Measurements from ENCODE around the gene ZFHX2. TPM values are rescaled to one million over a fixed set of nuclear protein-coding genes. Genes with fewer than 3 reads are reported as not detected.
A peak's percentile ranks its signal among the peaks of the same experiment; 100 is the strongest.

Gene ZFHX2
- total and polyA plus RNA-seq, 5 donors: 0.31 to 1.0 (median 0.79) TPM

GRCh38 chr14:23525611-23526010, 26.0 kb downstream of the ZFHX2 start:
- intact Hi-C loops (cut with DNase I): no loop called here
- WGBS: 85% methylated on average over 8 of the region's 8 CpGs
- Histone ChIP-seq H3K9me3 (ENCODE audit: control insufficient read depth, low read length) (no peaks in the 10 kb centered on the region), H3K27me3 (ENCODE audit: control insufficient read depth, insufficient read depth) (no peaks in the 10 kb centered on the region), H3K4me3 (ENCODE audit: low read length) (no peak overlapping the region), H3K4me1 (ENCODE audit: control insufficient read depth, insufficient read depth, low read length) (no peaks in the 10 kb centered on the region), H3K27ac (ENCODE audit: low read length) (no peak overlapping the region)
- DNase-seq: no peak
- no peak for ATAC-seq

GRCh38 chr14:23524954-23525353, 26.6 kb downstream of the ZFHX2 start:
- H3K9me3 ChIP-seq (ENCODE audit: control insufficient read depth, low read length): no peaks in the 10 kb centered on the region
- no peak overlapping the region for H3K27ac ChIP-seq (ENCODE audit: low read length)
- DNase-seq (no peak), ATAC-seq (no peak)
- H3K4me1 ChIP-seq (ENCODE audit: control insufficient read depth, insufficient read depth, low read length): no peaks in the 10 kb centered on the region
- no peaks in the 10 kb centered on the region for H3K27me3 ChIP-seq (ENCODE audit: control insufficient read depth, insufficient read depth)
- intact Hi-C loops (cut with DNase I): no loop called here
- 92% methylated on average over 14 of the region's 14 CpGs for WGBS
- no peak overlapping the region for H3K4me3 ChIP-seq (ENCODE audit: low read length)

- H3K27me3 ChIP-seq (ENCODE audit: control insufficient read depth, insufficient read depth): no peaks in the 10 kb centered on the region
- DNase-seq (no peak), ATAC-seq (no peak)
- H3K9me3 ChIP-seq (ENCODE audit: control insufficient read depth, low read length): no peaks in the 10 kb centered on the region
- no peak overlapping the region for H3K4me3 ChIP-seq (ENCODE audit: low read length)
- intact Hi-C loops (cut with DNase I): no loop called here
- H3K4me1 ChIP-seq (ENCODE audit: control insufficient read depth, insufficient read depth, low read length): no peaks in the 10 kb centered on the region
- no peak overlapping the region for H3K27ac ChIP-seq (ENCODE audit: low read length)
- 92% methylated on average over 16 of the region's 16 CpGs for WGBS
These were observed 28.1 kb downstream of the ZFHX2 start for GRCh38 chr14:23523229-23524016.

- Histone ChIP-seq H3K9me3 (ENCODE audit: control insufficient read depth, low read length) (no peaks in the 10 kb centered on the region), H3K27me3 (ENCODE audit: control insufficient read depth, insufficient read depth) (no peaks in the 10 kb centered on the region), H3K27ac (ENCODE audit: low read length) (no peak overlapping the region), H3K4me1 (ENCODE audit: control insufficient read depth, insufficient read depth, low read length) (no peaks in the 10 kb centered on the region), H3K4me3 (ENCODE audit: low read length) (no peak overlapping the region)
- 89% methylated on average over 9 of the region's 9 CpGs for whole genome bisulfite sequencing
- intact Hi-C loops (cut with DNase I): no loop called here
- no peak for DNase-seq
- ATAC-seq: no peak
These were observed 28.8 kb downstream of the ZFHX2 start for GRCh38 chr14:23522643-23523198.

GRCh38 chr14:23521785-23522640, 29.6 kb downstream of the ZFHX2 start:
- ATAC-seq: no peak
- no peak overlapping the region for H3K27ac ChIP-seq (ENCODE audit: low read length)
- 81% methylated on average over 20 of the region's 20 CpGs for WGBS
- no peaks in the 10 kb centered on the region for H3K27me3 ChIP-seq (ENCODE audit: control insufficient read depth, insufficient read depth)
- H3K4me1 ChIP-seq (ENCODE audit: control insufficient read depth, insufficient read depth, low read length): no peaks in the 10 kb centered on the region
- intact Hi-C loops (cut with DNase I): no loop called here
- no peaks in the 10 kb centered on the region for H3K9me3 ChIP-seq (ENCODE audit: control insufficient read depth, low read length)
- no peak for DNase-seq
- H3K4me3 ChIP-seq (ENCODE audit: low read length): no peak overlapping the region

- 84% methylated on average over 14 of the region's 14 CpGs for WGBS
- no peak overlapping the region for H3K27ac ChIP-seq (ENCODE audit: low read length)
- H3K9me3 ChIP-seq (ENCODE audit: control insufficient read depth, low read length): no peaks in the 10 kb centered on the region
- no peaks in the 10 kb centered on the region for H3K4me1 ChIP-seq (ENCODE audit: control insufficient read depth, insufficient read depth, low read length)
- DNase-seq (no peak), ATAC-seq (no peak)
- H3K27me3 ChIP-seq (ENCODE audit: control insufficient read depth, insufficient read depth): no peaks in the 10 kb centered on the region
- H3K4me3 ChIP-seq (ENCODE audit: low read length): no peak overlapping the region
- intact Hi-C loops (cut with DNase I): no loop called here
These were observed 30.5 kb downstream of the ZFHX2 start for GRCh38 chr14:23520899-23521533.

- H3K4me3 ChIP-seq (ENCODE audit: low read length): no peak overlapping the region
- ATAC-seq (no peak), DNase-seq (no peak)
- intact Hi-C loops (cut with DNase I): no loop called here
- 68% methylated on average over 4 of the region's 4 CpGs for WGBS
- no peak overlapping the region for H3K27ac ChIP-seq (ENCODE audit: low read length)
- no peaks in the 10 kb centered on the region for H3K27me3 ChIP-seq (ENCODE audit: control insufficient read depth, insufficient read depth)
- no peaks in the 10 kb centered on the region for H3K4me1 ChIP-seq (ENCODE audit: control insufficient read depth, insufficient read depth, low read length)
- H3K9me3 ChIP-seq (ENCODE audit: control insufficient read depth, low read length): no peaks in the 10 kb centered on the region
These were observed 32.9 kb downstream of the ZFHX2 start for GRCh38 chr14:23518709-23519108.

- ATAC-seq: no peak
- WGBS: 82% methylated on average over 6 of the region's 6 CpGs
- no peaks in the 10 kb centered on the region for H3K27me3 ChIP-seq (ENCODE audit: control insufficient read depth, insufficient read depth)
These were observed 33.8 kb downstream of the ZFHX2 start for GRCh38 chr14:23517650-23518326.

GRCh38 chr14:23514644-23514957, 37.0 kb downstream of the ZFHX2 start:
- DNase-seq: no peak
- intact Hi-C loops (cut with DNase I): no loop called here
- H3K4me3 ChIP-seq (ENCODE audit: low read length): no peak overlapping the region
- no peaks in the 10 kb centered on the region for H3K9me3 ChIP-seq (ENCODE audit: control insufficient read depth, low read length)
- no peaks in the 10 kb centered on the region for H3K4me1 ChIP-seq (ENCODE audit: control insufficient read depth, insufficient read depth, low read length)
- WGBS: 59% methylated on average over 3 of the region's 3 CpGs
- H3K27ac ChIP-seq (ENCODE audit: low read length): no peak overlapping the region
- ATAC-seq: peak in 1 of 2 donors; percentile 10
- H3K27me3 ChIP-seq (ENCODE audit: control insufficient read depth, insufficient read depth): no peaks in the 10 kb centered on the region

More at GRCh38 chr14:23517650-23518326, 33.8 kb downstream of the ZFHX2 start:
- H3K4me1 ChIP-seq (ENCODE audit: control insufficient read depth, insufficient read depth, low read length): no peaks in the 10 kb centered on the region
- H3K4me3 ChIP-seq (ENCODE audit: low read length): no peak overlapping the region
- intact Hi-C loops (cut with DNase I): no loop called here
- H3K27ac ChIP-seq (ENCODE audit: low read length): no peak overlapping the region
- H3K9me3 ChIP-seq (ENCODE audit: control insufficient read depth, low read length): no peaks in the 10 kb centered on the region
- no peak for DNase-seq

GRCh38 chr14:23513818-23514643, 37.5 kb downstream of the ZFHX2 start:
- H3K27me3 ChIP-seq (ENCODE audit: control insufficient read depth, insufficient read depth): no peaks in the 10 kb centered on the region
- H3K27ac ChIP-seq (ENCODE audit: low read length): no peak overlapping the region
- H3K4me3 ChIP-seq (ENCODE audit: low read length): no peak overlapping the region
- no peaks in the 10 kb centered on the region for H3K4me1 ChIP-seq (ENCODE audit: control insufficient read depth, insufficient read depth, low read length)
- no peaks in the 10 kb centered on the region for H3K9me3 ChIP-seq (ENCODE audit: control insufficient read depth, low read length)
- 85% methylated on average over 8 of the region's 8 CpGs for WGBS
- ATAC-seq (no peak), DNase-seq (no peak)
- intact Hi-C loops (cut with DNase I): no loop called here
